SHP77 (cell line): ENCODE results near the gene CRHBP.
"Not testable (repeated sequence)": the region's sequence is repeated elsewhere in the genome, so short reads cannot be mapped to it uniquely, and the experiment has no call there.

Source experiments
- DNase-seq, 2 experiments: peaks; one replicate each; lab custom pipeline; 2025; lab: John Stamatoyannopoulos, UW

CRHBP gene

GRCh38 chr5:76952795-76953536 is at the start of gene CRHBP:
Gene CRHBP, plus strand, starts transcription at chr5:76953045. Its CDS starts 90 bp downstream, at chr5:76953135.
- no peak for DNase-seq

GRCh38 chr5:76908166-76908565 is 44.7 kb upstream of the CRHBP start:
- no peak for DNase-seq

- DNase-seq, result not testable (repeated sequence)
Measured at GRCh38 chr5:76910344-76910933, 42.4 kb upstream of the CRHBP start.

- not testable (repeated sequence) for DNase-seq
Measured at GRCh38 chr5:76914671-76915070, 38.2 kb upstream of the CRHBP start.

- no peak for DNase-seq
Measured at GRCh38 chr5:76918539-76918938, 34.3 kb upstream of the CRHBP start.

- no peak for DNase-seq
Measured at GRCh38 chr5:76920491-76920890, 32.4 kb upstream of the CRHBP start.

- no peak for DNase-seq
Measured at GRCh38 chr5:76926329-76927105, 26.3 kb upstream of the CRHBP start.

- no peak for DNase-seq
Measured at GRCh38 chr5:76927961-76928360, 24.9 kb upstream of the CRHBP start.

- DNase-seq, result no peak
Measured at GRCh38 chr5:76930083-76930482, 22.8 kb upstream of the CRHBP start.

GRCh38 chr5:76938177-76938576 is 14.7 kb upstream of the CRHBP start:
- no peak for DNase-seq

- no peak for DNase-seq
Measured at GRCh38 chr5:76941000-76941399, 11.8 kb upstream of the CRHBP start.

- no peak for DNase-seq
Measured at GRCh38 chr5:76941442-76941841, 11.4 kb upstream of the CRHBP start.

GRCh38 chr5:76942581-76942980 is 10.3 kb upstream of the CRHBP start:
- DNase-seq, result no peak

- no peak for DNase-seq
Measured at GRCh38 chr5:76943006-76943405, 9.8 kb upstream of the CRHBP start.

GRCh38 chr5:76944638-76945037 is 8.2 kb upstream of the CRHBP start:
- DNase-seq, result no peak

GRCh38 chr5:76945238-76945637 is 7.6 kb upstream of the CRHBP start:
- not testable (repeated sequence) for DNase-seq

- no peak for DNase-seq
Measured at GRCh38 chr5:76946090-76946489, 6.8 kb upstream of the CRHBP start.

- DNase-seq, result no peak
Measured at GRCh38 chr5:76947082-76947503, 5.8 kb upstream of the CRHBP start.

- DNase-seq, result no peak
Measured at GRCh38 chr5:76953551-76954382, 922 bp downstream of the CRHBP start.

GRCh38 chr5:76954383-76954763 is 1.5 kb downstream of the CRHBP start:
- no peak for DNase-seq

GRCh38 chr5:76956033-76956432 is 3.2 kb downstream of the CRHBP start:
- DNase-seq, result no peak
